Measurements from ENCODE around the gene FOXP1. TPM values are rescaled to one million over a fixed set of nuclear protein-coding genes. Genes with fewer than 3 reads are reported as not detected.
A peak's percentile ranks its signal among the peaks of the same experiment; 100 is the strongest.

Gene FOXP1
- total RNA-seq, 1 donor from 2014 or later: 107 TPM

GRCh38 chr3:71238355-71238757, 345.2 kb downstream of the FOXP1 start:
- FAIRE-seq (no peak), DNase-seq (ENCODE audit: low read depth) (no peak)
- H3K36me3 Mint-ChIP-seq (ENCODE audit: low read depth, unreplicated experiment): no peaks in the 10 kb centered on the region
- H3K4me1 Mint-ChIP-seq (ENCODE audit: low read depth, unreplicated experiment): peaks cover 39% of the 10 kb centered on the region
- H3K4me3 ChIP-seq (ENCODE audit: insufficient read depth, low read depth, low read length): no peak overlapping the region
- no peak overlapping the region for H2AFZ ChIP-seq (ENCODE audit: low read depth, low read length)
- no peaks in the 10 kb centered on the region for H3K27me3 Mint-ChIP-seq (ENCODE audit: low read depth, unreplicated experiment)
- H3K4me3 Mint-ChIP-seq (ENCODE audit: unreplicated experiment): no peak overlapping the region
- no peaks in the 10 kb centered on the region for H3K27me3 ChIP-seq (ENCODE audit: insufficient read depth, low read length)
- H3K9me3 Mint-ChIP-seq (ENCODE audit: unreplicated experiment): no peaks in the 10 kb centered on the region
- no peak overlapping the region for H3K27ac ChIP-seq (ENCODE audit: low read depth, low read length)
- peaks cover 67% of the 10 kb centered on the region for H3K79me2 ChIP-seq (ENCODE audit: insufficient read depth, low read length)
- no peaks in the 10 kb centered on the region for H3K36me3 ChIP-seq (ENCODE audit: insufficient read depth, low read length)
- TF ChIP-seq CTCF (IDR thresholded peaks at IDR 0.05; ENCODE audit: insufficient read depth, low read depth, low read length) (no peak), EZH2 (IDR thresholded peaks at IDR 0.05; ENCODE audit: insufficient read depth, low read length) (no peak)
- H3K9ac ChIP-seq (ENCODE audit: low read length): no peak overlapping the region
- no peaks in the 10 kb centered on the region for H3K4me1 ChIP-seq (ENCODE audit: insufficient read depth, low read length)
- no peak overlapping the region for H3K4me2 ChIP-seq (ENCODE audit: low read length)
- H4K20me1 ChIP-seq (ENCODE audit: insufficient read depth, low read length): peaks cover 19% of the 10 kb centered on the region
- H3K9me3 ChIP-seq (ENCODE audit: insufficient read depth, low read depth, low read length): no peaks in the 10 kb centered on the region
- H3K27ac Mint-ChIP-seq (ENCODE audit: unreplicated experiment): no peak overlapping the region

DNA sequence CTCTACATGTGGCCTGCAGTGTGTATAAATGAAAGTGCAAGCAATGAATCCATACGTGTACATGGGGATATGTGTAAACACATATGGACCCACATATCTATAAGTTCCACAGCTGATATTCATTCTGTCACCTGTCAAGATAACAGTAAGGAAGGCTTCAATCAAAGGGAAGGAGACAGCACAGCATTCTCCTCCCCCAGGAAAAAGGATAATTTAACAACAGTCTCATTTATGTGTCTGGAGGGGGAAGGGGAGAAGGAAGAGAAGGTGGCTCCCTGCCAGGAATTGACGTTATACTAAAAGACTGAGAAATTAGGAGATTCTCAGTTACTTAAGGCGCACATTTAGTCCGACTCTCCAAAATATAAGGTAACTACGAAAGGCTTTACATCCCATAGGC, 345.9 kb downstream of the FOXP1 start:
- Histone ChIP-seq H4K20me1 (ENCODE audit: insufficient read depth, low read length) (peaks cover 19% of the 10 kb centered on the region), H3K79me2 (ENCODE audit: insufficient read depth, low read length) (peaks cover 60% of the 10 kb centered on the region), H3K27me3 (ENCODE audit: insufficient read depth, low read length) (no peaks in the 10 kb centered on the region), H3K36me3 (ENCODE audit: insufficient read depth, low read length) (no peaks in the 10 kb centered on the region), H3K4me1 (ENCODE audit: insufficient read depth, low read length) (no peaks in the 10 kb centered on the region), H3K9ac (ENCODE audit: low read length) (no peak overlapping the region), H3K9me3 (ENCODE audit: insufficient read depth, low read depth, low read length) (no peaks in the 10 kb centered on the region), H3K27ac (ENCODE audit: low read depth, low read length) (no peak overlapping the region), H3K4me3 (ENCODE audit: insufficient read depth, low read depth, low read length) (no peak overlapping the region), H3K4me2 (ENCODE audit: low read length) (no peak overlapping the region), H2AFZ (ENCODE audit: low read depth, low read length) (no peak overlapping the region)
- H3K9me3 Mint-ChIP-seq (ENCODE audit: unreplicated experiment): no peaks in the 10 kb centered on the region
- H3K27ac Mint-ChIP-seq (ENCODE audit: unreplicated experiment): peak overlapping the region; percentile 23
- H3K27me3 Mint-ChIP-seq (ENCODE audit: low read depth, unreplicated experiment): no peaks in the 10 kb centered on the region
- H3K4me1 Mint-ChIP-seq (ENCODE audit: low read depth, unreplicated experiment): peaks cover 32% of the 10 kb centered on the region
- DNase-seq (ENCODE audit: low read depth) (no peak), FAIRE-seq (no peak)
- no peaks in the 10 kb centered on the region for H3K36me3 Mint-ChIP-seq (ENCODE audit: low read depth, unreplicated experiment)
- no peak overlapping the region for H3K4me3 Mint-ChIP-seq (ENCODE audit: unreplicated experiment)
- TF ChIP-seq CTCF (IDR thresholded peaks at IDR 0.05; ENCODE audit: insufficient read depth, low read depth, low read length): no peak
- no peak for TF ChIP-seq EZH2 (IDR thresholded peaks at IDR 0.05; ENCODE audit: insufficient read depth, low read length)

- no peak overlapping the region for H3K4me2 ChIP-seq (ENCODE audit: low read length)
- peaks cover 19% of the 10 kb centered on the region for H4K20me1 ChIP-seq (ENCODE audit: insufficient read depth, low read length)
- H3K4me3 ChIP-seq (ENCODE audit: insufficient read depth, low read depth, low read length): no peak overlapping the region
- DNase-seq (ENCODE audit: low read depth) (no peak), FAIRE-seq (no peak)
- H3K27ac ChIP-seq (ENCODE audit: low read depth, low read length): no peak overlapping the region
- H3K36me3 ChIP-seq (ENCODE audit: insufficient read depth, low read length): no peaks in the 10 kb centered on the region
- no peaks in the 10 kb centered on the region for H3K27me3 ChIP-seq (ENCODE audit: insufficient read depth, low read length)
- H3K9me3 ChIP-seq (ENCODE audit: insufficient read depth, low read depth, low read length): no peaks in the 10 kb centered on the region
- H3K9me3 Mint-ChIP-seq (ENCODE audit: unreplicated experiment): no peaks in the 10 kb centered on the region
- peaks cover 51% of the 10 kb centered on the region for H3K79me2 ChIP-seq (ENCODE audit: insufficient read depth, low read length)
- no peaks in the 10 kb centered on the region for H3K36me3 Mint-ChIP-seq (ENCODE audit: low read depth, unreplicated experiment)
- no peak overlapping the region for H3K9ac ChIP-seq (ENCODE audit: low read length)
- no peak overlapping the region for H3K4me3 Mint-ChIP-seq (ENCODE audit: unreplicated experiment)
- no peaks in the 10 kb centered on the region for H3K27me3 Mint-ChIP-seq (ENCODE audit: low read depth, unreplicated experiment)
- peaks cover 23% of the 10 kb centered on the region for H3K4me1 Mint-ChIP-seq (ENCODE audit: low read depth, unreplicated experiment)
- no peaks in the 10 kb centered on the region for H3K4me1 ChIP-seq (ENCODE audit: insufficient read depth, low read length)
- H2AFZ ChIP-seq (ENCODE audit: low read depth, low read length): no peak overlapping the region
- no peak overlapping the region for H3K27ac Mint-ChIP-seq (ENCODE audit: unreplicated experiment)
- TF ChIP-seq EZH2 (IDR thresholded peaks at IDR 0.05; ENCODE audit: insufficient read depth, low read length) (no peak), CTCF (IDR thresholded peaks at IDR 0.05; ENCODE audit: insufficient read depth, low read depth, low read length) (no peak)
Observed at GRCh38 chr3:71235846-71236245, 347.7 kb downstream of the FOXP1 start.

Data from astrocyte (in vitro differentiated cells and primary cell).